HepG2 (cell line): ENCODE results near the gene RABGGTA. TPM values are rescaled to one million over a fixed set of nuclear protein-coding genes. Genes with fewer than 3 reads are reported as not detected.

Source experiments
- CBFB ChIP-seq: sonication (generic); formaldehyde crosslinking; IDR thresholded peaks from 2 replicates; pipeline ENCODE4 v1.4.0; 2020; ENCODE audit warnings: missing genetic modification reagents
- E2F2 ChIP-seq: sonication (generic); formaldehyde crosslinking; IDR thresholded peaks from 2 replicates; pipeline ENCODE4 v1.4.0; 2020; ENCODE audit warnings: missing genetic modification reagents, borderline replicate concordance
- ETV5 ChIP-seq: IDR thresholded peaks from 2 replicates; pipeline ENCODE4 v1.6.1; 2018; ENCODE audit warnings: missing biosample characterization, missing genetic modification reagents, inconsistent platforms, borderline replicate concordance
- FIP1L1 ChIP-seq: fragments of 200-400 bp; formaldehyde crosslinking; IDR thresholded peaks from 2 replicates; pipeline ENCODE4 v1.6.1; 2018; ENCODE audit warnings: low read depth, mild to moderate bottlenecking, low read length, moderate library complexity, borderline replicate concordance; ENCODE audit not compliant: insufficient read depth
- FOXK1 ChIP-seq: sonication (generic); formaldehyde crosslinking; IDR thresholded peaks from 2 replicates; pipeline ENCODE4 v1.4.0; 2020; ENCODE audit warnings: low read depth, missing genetic modification reagents, borderline replicate concordance
- MAZ ChIP-seq, 2 experiments: sonication (generic) in 1 of 2; formaldehyde crosslinking in 1 of 2; IDR thresholded peaks; 2 replicates each; pipeline versions ENCODE4 v1.5.0 to v1.6.1; 2012 to 2020; ENCODE audit warnings: low read depth in 2 of 2, mild to moderate bottlenecking in 2 of 2, borderline replicate concordance in 1 of 2, improper control_type of control experiment in 1 of 2, low read length in 1 of 2, missing genetic modification reagents in 1 of 2, moderate library complexity in 1 of 2
- MED13 ChIP-seq: sonication (generic); formaldehyde crosslinking; IDR thresholded peaks from 2 replicates; pipeline ENCODE4 v1.5.0; 2020; ENCODE audit warnings: missing genetic modification reagents
- MIXL1 ChIP-seq: IDR thresholded peaks from 2 replicates; pipeline ENCODE4 v1.6.1; 2016
- PAX8 ChIP-seq: sonication (generic); formaldehyde crosslinking; IDR thresholded peaks from 2 replicates; pipeline ENCODE4 v1.8.0; 2022; ENCODE audit warnings: mild to moderate bottlenecking, missing genetic modification reagents, borderline replicate concordance
- PBX3 ChIP-seq: sonication (generic); formaldehyde crosslinking; IDR thresholded peaks from 2 replicates; pipeline ENCODE4 v1.8.1; 2023; ENCODE audit warnings: missing genetic modification reagents, inconsistent platforms, borderline replicate concordance
- PLRG1 ChIP-seq: fragments of 450-650 bp; conservative IDR thresholded peaks from 2 replicates; pipeline ENCODE4 v1.6.1; 2016
- RBM22 ChIP-seq: fragments of 200-400 bp; formaldehyde crosslinking; optimal IDR thresholded peaks from 2 replicates; pipeline ENCODE3; 2017; ENCODE audit warnings: mild to moderate bottlenecking, low read length, moderate library complexity
- SMAD1 ChIP-seq: sonication (generic); formaldehyde crosslinking; IDR thresholded peaks from 2 replicates; pipeline ENCODE4 v1.4.0; 2020; ENCODE audit warnings: missing genetic modification reagents, low read depth, mild to moderate bottlenecking, borderline replicate concordance
- THRA ChIP-seq: sonication (generic); formaldehyde crosslinking; IDR thresholded peaks from 2 replicates; pipeline ENCODE4 v1.4.0; 2020; ENCODE audit warnings: missing genetic modification reagents, borderline replicate concordance
- ZBTB7A ChIP-seq: sonication (generic); formaldehyde crosslinking; IDR thresholded peaks from 2 replicates; pipeline ENCODE4 v1.8.0; 2022; ENCODE audit warnings: mild to moderate bottlenecking, missing genetic modification reagents
- ZNF17 ChIP-seq: sonication (generic); formaldehyde crosslinking; IDR thresholded peaks from 2 replicates; pipeline ENCODE4 v1.5.0; 2020; ENCODE audit warnings: mild to moderate bottlenecking, missing genetic modification reagents
- ZNF207 ChIP-seq: fragments of 450-650 bp; IDR thresholded peaks from 2 replicates; pipeline ENCODE4 v1.6.1; 2016; ENCODE audit warnings: antibody characterized with exemption, borderline replicate concordance
- ZNF264 ChIP-seq: sonication (generic); formaldehyde crosslinking; IDR thresholded peaks from 2 replicates; pipeline ENCODE4 v1.4.0; 2020; ENCODE audit warnings: missing genetic modification reagents
- ZNF337 ChIP-seq: sonication (generic); formaldehyde crosslinking; IDR thresholded peaks from 2 replicates; pipeline ENCODE4 v1.5.1; 2020; ENCODE audit warnings: missing genetic modification reagents, low read depth, mild to moderate bottlenecking, borderline replicate concordance
- ZNF549 ChIP-seq: sonication (generic); formaldehyde crosslinking; IDR thresholded peaks from 2 replicates; pipeline ENCODE4 v1.5.0; 2020; ENCODE audit warnings: missing genetic modification reagents
- ZNF574 ChIP-seq: sonication (generic); formaldehyde crosslinking; IDR thresholded peaks from 2 replicates; pipeline ENCODE4 v1.4.0; 2020; ENCODE audit warnings: missing genetic modification reagents
- ZNF670 ChIP-seq: sonication (generic); formaldehyde crosslinking; IDR thresholded peaks from 2 replicates; pipeline ENCODE4 v1.8.0; 2022; ENCODE audit warnings: mild to moderate bottlenecking, missing genetic modification reagents, borderline replicate concordance
- ZNF749 ChIP-seq: sonication (generic); formaldehyde crosslinking; IDR thresholded peaks from 2 replicates; pipeline ENCODE4 v1.8.0; 2022; ENCODE audit warnings: mild to moderate bottlenecking, missing genetic modification reagents, moderate library complexity, borderline replicate concordance
- polyA plus RNA-seq, 8 experiments: library from polyadenylated mRNA; depleted of rRNA in 3 of 8; stranded (reverse) in 7 of 8; unstranded in 1 of 8; fragments of >200 nt; fragmentation: Illumina TruSeq in 4 of 8; extraction: Trizol in 4 of 8; gene quantifications; 2 replicates each; pipeline versions ENCODE4 v1.2.1 to v1.2.3, GENCODE V29; 2011 to 2016; ENCODE audit warnings: low read depth in 4 of 8, missing spikeins in 1 of 8, mixed read lengths in 1 of 8; ENCODE audit not compliant: insufficient read depth in 1 of 8
- total RNA-seq, 5 experiments: library from RNA; depleted of rRNA; stranded (reverse); fragments of >200 nt; fragmentation: Illumina TruSeq; extraction: Trizol; gene quantifications; 2 replicates each; pipeline ENCODE4 v1.2.3, GENCODE V29; 2016; ENCODE audit warnings: low read depth in 1 of 5

Gene RABGGTA
- total and polyA plus RNA-seq, 2 of the 13 experiments (the other 11 are each of a cell fraction or from before 2014, with no cell fraction given): 57.9 to 90.8 TPM

GRCh38 chr14:24271134-24271833, at the start of gene RABGGTA (continued):
- TF ChIP-seq RBM22 (peak; percentile 77), ZBTB7A (CRISPR knock-in tag) (peak; percentile 99), PLRG1 (no peak), SMAD1 (CRISPR knock-in tag) (peak; percentile 100), PBX3 (CRISPR knock-in tag) (peak; percentile 95), FOXK1 (peak; percentile 87), CBFB (CRISPR knock-in tag) (peak; percentile 99), ZNF207 (no peak), E2F2 (CRISPR knock-in tag) (peak; percentile 98), MAZ (IDR thresholded peaks at IDR 0.05; ENCODE audit: borderline replicate concordance, low read depth, low read length) (peak; percentile 97), MAZ (CRISPR knock-in tag; IDR thresholded peaks at IDR 0.05; ENCODE audit: low read depth) (peak; percentile 100), ZNF749 (CRISPR knock-in tag) (peak; percentile 99), FIP1L1 (peak; percentile 99), MIXL1 (CRISPR knock-in tag) (peak; percentile 98), ZNF17 (peak; percentile 56; the same call in 1 of the 2 replicates), MED13 (CRISPR knock-in tag) (peak; percentile 98), ZNF549 (peak; percentile 89; the same call in 1 of the 2 replicates), PAX8 (CRISPR knock-in tag) (peak; percentile 100), THRA (peak; percentile 90; the same call in 1 of the 2 replicates), ZNF264 (CRISPR knock-in tag) (peak; percentile 99), ZNF337 (CRISPR knock-in tag) (peak; percentile 95; the same call in 1 of the 2 replicates), ZNF670 (CRISPR knock-in tag) (no peak; the same call in 1 of the 2 replicates), ETV5 (peak; percentile 94), ZNF574 (CRISPR knock-in tag) (peak; percentile 100)
